HG02571 (cell line): ENCODE data around the gene PRDX5.
"Not testable (repeated sequence)": the region's sequence is repeated elsewhere in the genome, so short reads cannot be mapped to it uniquely, and the experiment has no call there.

ENCODE experiments used
- ATAC-seq: cut with Tn5 transposase; IDR thresholded peaks from one replicate; pipeline ENCODE4 v1.9.1; 2021; ENCODE audit warnings: mild to moderate bottlenecking, moderate library complexity; ENCODE audit not compliant: unreplicated experiment

PRDX5 gene

GRCh38 chr11:64323373-64323772 lies 5.5 kb downstream of the PRDX5 start:
- no peak for ATAC-seq

- not testable (repeated sequence) for ATAC-seq
These were observed 6.1 kb downstream of the PRDX5 start for GRCh38 chr11:64323984-64324383.

GRCh38 chr11:64324692-64325469 lies 7.0 kb downstream of the PRDX5 start:
- ATAC-seq = no peak

- no peak for ATAC-seq
These were observed 9.5 kb downstream of the PRDX5 start for GRCh38 chr11:64327375-64327774.

GRCh38 chr11:64327993-64328392 lies 10.1 kb downstream of the PRDX5 start:
- no peak for ATAC-seq

GRCh38 chr11:64330888-64331287 lies 13.0 kb downstream of the PRDX5 start:
- no peak for ATAC-seq

- peak; percentile 49 for ATAC-seq
These were observed 13.8 kb downstream of the PRDX5 start for GRCh38 chr11:64331569-64332371.

- ATAC-seq = no peak
These were observed 15.6 kb downstream of the PRDX5 start for GRCh38 chr11:64333556-64333955.

- peak; percentile 65 for ATAC-seq
These were observed 17.1 kb downstream of the PRDX5 start for GRCh38 chr11:64334764-64335735.

- ATAC-seq = no peak
These were observed 19.8 kb downstream of the PRDX5 start for GRCh38 chr11:64337538-64338249.

GRCh38 chr11:64338716-64339115 lies 20.8 kb downstream of the PRDX5 start:
- ATAC-seq = no peak

- no peak for ATAC-seq
These were observed 21.4 kb downstream of the PRDX5 start for GRCh38 chr11:64339286-64339685.

GRCh38 chr11:64339754-64340408 lies 22.0 kb downstream of the PRDX5 start, which contains the start of gene CCDC88B:
Gene CCDC88B (plus strand): TSS chr11:64340204. CDS start chr11:64340267, 63 bp downstream.
- ATAC-seq = peak; percentile 51

GRCh38 chr11:64340671-64341335 lies 22.9 kb downstream of the PRDX5 start:
- no peak for ATAC-seq

GRCh38 chr11:64341429-64341828 lies 23.5 kb downstream of the PRDX5 start:
- no peak for ATAC-seq

- no peak for ATAC-seq
These were observed 24.2 kb downstream of the PRDX5 start for GRCh38 chr11:64341851-64342791.

- ATAC-seq = no peak
These were observed 25.2 kb downstream of the PRDX5 start for GRCh38 chr11:64342869-64343745.
